IPS DF 4.7 (cell line): ENCODE data around the gene CTBP1.

Experiments used
- DNase-seq: peaks from one replicate; pipeline ENCODE4 v3.0.0-alpha.2; 2013; ENCODE audit warnings: low spot score; ENCODE audit errors: extremely low read depth

The CTBP1 gene

DNA sequence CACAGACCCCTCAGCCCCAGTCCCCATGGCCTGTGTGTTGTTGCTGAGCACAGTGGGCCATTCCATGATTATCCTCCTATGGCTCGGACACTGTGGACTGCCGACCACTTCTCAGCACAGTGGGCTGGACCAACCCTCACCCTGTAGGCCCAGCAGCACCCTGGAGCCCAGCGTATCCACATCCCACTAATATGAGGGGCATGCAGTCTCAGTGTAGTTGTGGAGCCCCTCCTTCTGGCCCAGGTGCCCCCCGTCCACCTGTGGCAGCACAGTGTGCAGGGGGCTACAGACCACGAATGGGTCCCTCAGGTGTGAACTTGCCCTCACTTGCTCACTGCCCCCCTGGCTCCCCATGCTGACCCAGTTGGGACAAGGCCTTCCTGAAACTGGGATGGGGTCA is 84.5 kb downstream of the CTBP1 start:
- DNase-seq: no peak

DNA sequence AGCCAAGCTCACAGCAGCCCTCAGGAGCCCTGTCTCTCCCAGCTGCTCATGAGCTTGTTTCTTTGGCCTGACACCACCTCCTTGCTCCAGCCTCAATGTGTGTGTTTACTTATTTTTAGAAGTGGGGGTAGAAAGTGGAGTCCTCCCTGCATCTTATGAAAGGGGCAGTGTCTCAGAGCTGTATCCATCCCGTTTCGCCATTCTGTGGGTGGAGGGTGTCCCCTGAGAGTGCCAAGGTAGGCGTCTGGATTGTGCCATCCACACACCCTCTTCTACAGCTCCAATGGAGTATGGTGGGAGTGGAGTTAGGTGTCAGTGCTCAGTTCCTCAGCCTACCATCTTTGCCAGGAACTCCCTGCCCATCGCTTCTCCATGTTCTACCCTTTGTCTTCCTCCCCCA is 84.9 kb downstream of the CTBP1 start:
- DNase-seq: no peak
